Muscle layer of colon (tissue), 2 donors: ENCODE results near the gene LRP8.

ENCODE experiments used
- H3K27ac ChIP-seq: one replicate; pipeline ENCODE4 v1.7.0; 2013; ENCODE audit warnings: low read depth, mild to moderate bottlenecking, low read length, moderate library complexity
- H3K27me3 ChIP-seq, 2 donors: one replicate each; pipeline ENCODE4 v1.7.0; 2013; ENCODE audit warnings: low read length in 2 of 2, mild to moderate bottlenecking in 2 of 2; ENCODE audit not compliant: insufficient read depth in 2 of 2, control insufficient read depth in 1 of 2
- H3K36me3 ChIP-seq: one replicate; pipeline ENCODE4 v1.7.0; 2013; ENCODE audit warnings: mild to moderate bottlenecking, low read length; ENCODE audit not compliant: insufficient read depth
- H3K4me1 ChIP-seq: one replicate; pipeline ENCODE4 v1.7.0; 2013; ENCODE audit warnings: mild to moderate bottlenecking, low read length; ENCODE audit not compliant: insufficient read depth
- H3K4me3 ChIP-seq, 2 donors: one replicate each; pipeline ENCODE4 v1.7.0; 2013; ENCODE audit warnings: low read length in 2 of 2, low read depth in 1 of 2, mild to moderate bottlenecking in 1 of 2, moderate library complexity in 1 of 2
- H3K9ac ChIP-seq: one replicate; pipeline ENCODE4 v1.7.0; 2013; ENCODE audit warnings: low read length
- H3K9me3 ChIP-seq: one replicate; pipeline ENCODE4 v1.7.0; 2013; ENCODE audit warnings: mild to moderate bottlenecking, low read length
- donor health status: abdominal sarcoma.
- donor health status: Adenocarcinoma of cecum.

The LRP8 gene

GRCh38 chr1:53257454-53258081 lies 70.3 kb downstream of the LRP8 start:
- no peaks in the 10 kb centered on the region for H3K36me3 ChIP-seq
- no peak overlapping the region for H3K27ac ChIP-seq

DNA sequence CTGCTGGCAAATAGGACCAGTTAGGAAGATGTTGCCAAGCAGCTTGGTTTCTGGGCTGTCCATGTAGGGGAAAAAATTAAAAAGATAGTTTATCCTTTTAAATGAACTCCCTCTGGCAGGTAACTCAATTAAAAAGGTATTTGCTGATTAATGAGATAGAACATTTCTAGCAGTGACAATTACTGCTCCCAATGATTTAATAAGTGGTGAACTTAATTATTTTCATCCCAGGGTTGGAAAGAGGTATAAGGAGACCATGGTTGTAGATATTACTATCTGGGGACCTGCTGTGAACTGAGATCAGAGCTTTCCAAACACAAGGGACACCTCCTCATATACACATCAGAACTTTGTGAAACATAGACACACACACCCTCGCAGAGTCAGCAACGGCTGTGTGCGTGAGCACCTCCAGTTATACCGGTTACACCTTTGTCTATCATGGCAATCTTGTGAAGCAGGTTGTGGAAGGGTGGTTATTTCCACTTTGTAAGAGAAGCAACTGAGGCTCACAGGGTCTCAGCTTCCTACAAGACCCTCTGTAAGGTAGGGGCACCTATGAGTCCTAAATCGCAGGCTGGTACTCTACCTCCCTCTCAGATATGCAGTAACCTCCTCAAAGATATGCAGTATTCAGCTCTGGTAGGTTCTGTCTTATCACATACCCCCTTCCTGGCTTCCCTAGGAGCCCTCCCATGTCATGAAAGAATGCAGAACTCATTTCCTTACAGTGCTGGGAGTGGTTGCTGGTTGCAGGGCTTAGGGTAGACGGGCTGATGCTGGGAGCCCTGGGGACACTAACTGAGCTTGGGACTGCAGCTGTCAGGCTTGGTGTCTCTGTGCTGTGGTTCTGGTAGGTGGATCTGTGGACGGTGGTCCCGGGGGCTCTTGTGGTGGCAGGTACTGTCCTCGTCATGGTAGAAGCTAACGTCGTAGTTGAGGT lies 71.1 kb downstream of the LRP8 start:
- Histone ChIP-seq H3K36me3 (no peaks in the 10 kb centered on the region), H3K4me1 (no peaks in the 10 kb centered on the region), H3K27me3 (no peaks in the 10 kb centered on the region), H3K9ac (no peak overlapping the region), H3K27ac (no peak overlapping the region), H3K9me3 (no peaks in the 10 kb centered on the region), H3K4me3 (no peak overlapping the region)

More at GRCh38 chr1:53257454-53258081, 70.3 kb downstream of the LRP8 start:
- no peaks in the 10 kb centered on the region for H3K4me1 ChIP-seq
- no peaks in the 10 kb centered on the region for H3K27me3 ChIP-seq
- H3K4me3 ChIP-seq, result no peak overlapping the region
- no peaks in the 10 kb centered on the region for H3K9me3 ChIP-seq
- H3K9ac ChIP-seq, result no peak overlapping the region

GRCh38 chr1:53255031-53255430 lies 72.8 kb downstream of the LRP8 start:
- Histone ChIP-seq H3K4me3 (no peak overlapping the region), H3K9ac (no peak overlapping the region), H3K36me3 (no peaks in the 10 kb centered on the region), H3K27ac (no peak overlapping the region), H3K9me3 (no peaks in the 10 kb centered on the region), H3K4me1 (no peaks in the 10 kb centered on the region), H3K27me3 (no peaks in the 10 kb centered on the region)

GRCh38 chr1:53254011-53254640 lies 73.7 kb downstream of the LRP8 start:
- Histone ChIP-seq H3K4me1 (no peaks in the 10 kb centered on the region), H3K27ac (no peak overlapping the region), H3K36me3 (no peaks in the 10 kb centered on the region), H3K4me3 (no peak overlapping the region), H3K9ac (no peak overlapping the region), H3K27me3 (no peaks in the 10 kb centered on the region), H3K9me3 (no peaks in the 10 kb centered on the region)

DNA sequence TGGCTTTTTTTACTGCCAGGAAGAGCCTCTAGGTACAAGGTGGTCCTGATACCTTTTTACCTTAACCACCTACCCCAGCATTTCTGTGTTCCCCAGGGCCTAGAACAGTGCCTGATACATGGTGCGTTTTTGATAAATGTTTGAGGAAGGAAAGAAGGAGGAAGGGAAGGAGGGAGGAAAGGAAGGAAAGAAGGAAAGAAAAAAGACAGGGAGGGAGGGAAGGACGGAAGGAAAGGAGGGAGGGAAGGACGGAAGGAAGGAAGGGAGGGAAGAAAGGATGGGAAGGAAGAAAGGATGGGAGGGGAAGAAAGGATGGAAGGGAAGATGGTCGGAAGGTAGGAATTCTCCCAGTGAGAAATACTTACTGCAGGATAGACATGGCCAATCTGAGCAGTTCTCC lies 77.5 kb downstream of the LRP8 start:
- Histone ChIP-seq H3K4me3 (no peak overlapping the region), H3K9me3 (no peaks in the 10 kb centered on the region), H3K9ac (no peak overlapping the region), H3K27me3 (no peaks in the 10 kb centered on the region), H3K36me3 (no peaks in the 10 kb centered on the region), H3K4me1 (no peaks in the 10 kb centered on the region), H3K27ac (no peak overlapping the region)

GRCh38 chr1:53249706-53250105 lies 78.2 kb downstream of the LRP8 start:
- H3K9me3 ChIP-seq, result no peaks in the 10 kb centered on the region
- no peaks in the 10 kb centered on the region for H3K27me3 ChIP-seq
- H3K36me3 ChIP-seq, result no peaks in the 10 kb centered on the region
- H3K4me3 ChIP-seq, result no peak overlapping the region
- H3K4me1 ChIP-seq, result no peaks in the 10 kb centered on the region
- H3K9ac ChIP-seq, result no peak overlapping the region
- H3K27ac ChIP-seq, result no peak overlapping the region

DNA sequence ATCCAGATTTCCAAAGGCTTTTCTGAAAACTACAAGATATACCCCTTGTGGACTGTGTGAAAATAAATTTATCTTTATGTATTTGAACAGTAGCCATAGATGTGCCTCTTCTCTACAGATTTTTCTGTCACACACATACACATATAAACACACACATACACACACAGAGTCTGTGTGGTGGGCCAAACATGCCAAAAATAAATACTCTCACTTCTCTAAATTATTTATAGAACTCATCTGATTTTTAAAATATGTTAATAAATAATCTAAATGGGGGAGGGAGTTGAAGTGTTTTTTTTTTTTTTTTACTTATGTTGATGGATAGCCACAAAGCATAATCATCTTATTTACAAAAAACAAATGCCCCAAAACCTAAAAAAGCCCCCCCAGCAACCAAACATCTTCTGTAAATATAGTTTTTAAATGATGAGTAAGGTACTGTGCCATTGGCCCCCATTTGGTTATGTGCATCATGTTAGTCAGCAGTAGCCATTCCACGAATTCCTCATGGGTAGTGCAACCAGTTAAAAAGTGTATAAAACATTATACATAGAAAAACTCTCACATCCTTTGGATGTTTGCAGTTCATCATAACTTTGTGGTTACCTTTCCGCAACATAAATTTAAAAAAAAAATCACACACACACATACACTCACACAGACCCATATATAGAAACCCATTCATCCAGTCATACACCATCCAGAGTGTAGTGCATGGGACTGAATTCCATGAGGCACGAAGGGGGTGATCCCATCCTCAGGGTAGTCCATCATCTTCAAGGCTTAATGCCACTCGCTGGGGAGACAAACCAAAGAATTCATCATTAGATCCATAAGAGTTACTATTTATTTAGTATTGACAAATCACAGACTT lies 81.4 kb downstream of the LRP8 start:
- Histone ChIP-seq H3K4me1 (no peaks in the 10 kb centered on the region), H3K4me3 (no peak overlapping the region), H3K27ac (no peak overlapping the region), H3K36me3 (no peaks in the 10 kb centered on the region), H3K27me3 (no peaks in the 10 kb centered on the region), H3K9ac (no peak overlapping the region), H3K9me3 (no peaks in the 10 kb centered on the region)

DNA sequence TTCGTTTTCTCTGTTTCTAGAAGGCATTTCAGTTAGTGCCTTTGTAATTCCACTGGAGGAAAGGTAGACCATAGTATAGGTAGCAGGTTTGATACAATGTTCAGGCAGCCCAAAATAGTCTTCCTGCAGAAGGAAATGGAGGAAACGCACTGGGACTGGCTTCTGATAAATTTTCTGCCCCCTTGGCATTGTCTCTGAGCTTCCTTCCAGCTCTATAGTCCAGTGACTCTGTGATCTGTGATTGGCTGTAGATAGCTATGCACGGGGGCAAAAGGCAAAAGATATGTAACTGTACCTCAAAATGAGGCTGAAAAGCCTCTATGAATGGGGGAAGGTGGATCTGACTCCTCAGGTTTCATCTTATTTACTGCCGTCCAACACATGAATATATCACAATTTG lies 83.7 kb downstream of the LRP8 start:
- H3K4me1 ChIP-seq, result peaks cover under 1% of the 10 kb centered on the region
- H3K36me3 ChIP-seq, result no peaks in the 10 kb centered on the region
- H3K9me3 ChIP-seq, result no peaks in the 10 kb centered on the region
- no peak overlapping the region for H3K4me3 ChIP-seq
- no peaks in the 10 kb centered on the region for H3K27me3 ChIP-seq
- no peak overlapping the region for H3K27ac ChIP-seq
- no peak overlapping the region for H3K9ac ChIP-seq

DNA sequence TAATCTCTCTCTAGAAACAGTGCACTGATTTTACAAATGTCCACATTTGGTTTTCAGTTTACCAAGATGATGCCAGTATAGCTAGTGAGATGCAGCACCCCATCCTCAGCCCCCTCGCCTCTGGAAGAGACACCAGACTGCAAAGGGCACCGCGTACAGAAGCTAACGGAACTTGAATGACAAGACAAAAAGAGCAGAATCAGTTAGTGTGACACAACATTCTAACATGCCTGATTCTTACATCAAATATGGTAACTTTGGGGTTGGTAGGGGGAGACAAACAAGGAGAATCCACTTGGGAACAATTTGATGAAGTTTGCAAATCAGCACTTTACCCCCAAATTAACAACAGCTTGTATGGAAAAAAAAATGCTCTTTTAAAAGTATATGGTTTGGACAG lies 85.5 kb downstream of the LRP8 start:
- H3K27ac ChIP-seq, result no peak overlapping the region
- H3K9me3 ChIP-seq, result no peaks in the 10 kb centered on the region
- H3K27me3 ChIP-seq, result no peaks in the 10 kb centered on the region
- no peak overlapping the region for H3K4me3 ChIP-seq
- peaks cover 9% of the 10 kb centered on the region for H3K4me1 ChIP-seq
- no peak overlapping the region for H3K9ac ChIP-seq
- no peaks in the 10 kb centered on the region for H3K36me3 ChIP-seq

GRCh38 chr1:53241828-53242227 lies 86.0 kb downstream of the LRP8 start:
- Histone ChIP-seq H3K4me1 (peaks cover 14% of the 10 kb centered on the region), H3K9ac (no peak overlapping the region), H3K27ac (no peak overlapping the region), H3K9me3 (no peaks in the 10 kb centered on the region), H3K4me3 (no peak overlapping the region), H3K27me3 (no peaks in the 10 kb centered on the region), H3K36me3 (no peaks in the 10 kb centered on the region)
